DOHH2 (cell line): Measurements from ENCODE around the gene PDE3B.

Source experiments
- CTCF ChIP-seq: fragments of 200-600 bp; sonication (generic); IDR thresholded peaks from one replicate; pipeline ENCODE4 v1.5.1; 2014; ENCODE audit warnings: antibody characterized with exemption, mild to moderate bottlenecking, low read depth, low read length; ENCODE audit not compliant: poor library complexity, severe bottlenecking
- EZH2phosphoT487 ChIP-seq: fragments of 200-600 bp; sonication (generic); IDR thresholded peaks from 2 replicates; pipeline ENCODE4 v1.6.1; 2017; ENCODE audit warnings: borderline replicate concordance, mild to moderate bottlenecking, antibody characterized with exemption, low read length, moderate library complexity, mixed read lengths

- TF ChIP-seq CTCF (no peak), EZH2phosphoT487 (no peak)
Observed at GRCh38 chr11:14722496-14722895, 78.9 kb downstream of the PDE3B start.
